Left ventricle myocardium inferior (tissue), 1 donor: ENCODE data around the gene TBC1D2. TPM values are rescaled to one million over a fixed set of nuclear protein-coding genes. Genes with fewer than 3 reads are reported as not detected.

Source experiments
- DNase-seq: peaks from one replicate; pipeline ENCODE4 v3.0.0-alpha.2; 2020
- H3K27ac ChIP-seq: fragments of 200-600 bp; replicated peaks from 2 replicates; pipeline ENCODE4 v1.8.0; 2021
- H3K27me3 ChIP-seq: fragments of 200-600 bp; 2 replicates; pipeline ENCODE4 v1.8.0; 2021; ENCODE audit warnings: low read depth
- H3K36me3 ChIP-seq: fragments of 200-600 bp; 2 replicates; pipeline ENCODE4 v1.8.0; 2021
- H3K4me1 ChIP-seq: fragments of 200-600 bp; 2 replicates; pipeline ENCODE4 v1.8.0; 2021
- H3K4me3 ChIP-seq: fragments of 200-600 bp; 2 replicates; pipeline ENCODE4 v1.8.0; 2021; ENCODE audit warnings: mild to moderate bottlenecking, moderate library complexity
- H3K9me3 ChIP-seq: fragments of 200-600 bp; replicated peaks from 2 replicates; pipeline ENCODE4 v1.8.0; 2021
- intact Hi-C: fragments of 100-400 bp; cut with micrococcal nuclease; formaldehyde crosslinking; loops from one replicate; pipeline ENCODE4 v1.11.0; 2022
- total RNA-seq: library from RNA; stranded (reverse); fragmentation: NEBNext Ultra II Directional; extraction: Animal tissue kit (Norgen Biotek cat#: 25700); gene quantifications from one replicate; pipeline ENCODE4 v1.2.1, GENCODE V29; 2021
- TF ChIP-seq, protein P1 (sequence below): fragments of 200-600 bp; IDR thresholded peaks from 2 replicates; pipeline ENCODE4 v1.8.0; 2021; ENCODE audit warnings: antibody characterized with exemption, mild to moderate bottlenecking, borderline replicate concordance
- donor health status: DM: no; HTN: yes; CAD: no; lungs with severe emphysema.

The TBC1D2 gene
- total RNA-seq, 1 donor from 2014 or later = 1.7 TPM

DNA sequence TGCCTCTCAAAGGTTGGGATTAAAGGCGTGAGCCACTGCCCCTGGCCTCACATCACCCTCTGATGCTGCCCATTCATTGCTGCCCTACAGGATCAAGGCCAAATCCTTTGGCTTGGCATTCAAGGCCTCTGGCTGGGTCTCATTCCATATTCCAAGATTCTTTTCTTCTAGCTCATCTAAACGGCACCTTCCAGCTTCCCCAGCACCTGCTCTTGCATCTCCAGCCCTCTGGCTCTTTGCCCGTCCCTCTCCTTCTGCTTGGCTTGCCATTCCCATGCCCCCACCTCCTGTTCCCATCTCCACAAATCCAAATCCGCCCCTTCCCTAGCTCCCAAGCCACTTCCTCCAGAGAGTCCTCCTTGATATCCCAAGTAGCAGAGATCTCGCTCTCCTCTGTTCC is 96.1 kb downstream of the TBC1D2 start:
- Histone ChIP-seq H3K27me3 (peaks cover 8% of the 10 kb centered on the region), H3K36me3 (no peaks in the 10 kb centered on the region), H3K27ac (no peak overlapping the region), H3K4me1 (no peaks in the 10 kb centered on the region), H3K9me3 (no peaks in the 10 kb centered on the region), H3K4me3 (no peak overlapping the region)
- TF ChIP-seq, protein P1, sequence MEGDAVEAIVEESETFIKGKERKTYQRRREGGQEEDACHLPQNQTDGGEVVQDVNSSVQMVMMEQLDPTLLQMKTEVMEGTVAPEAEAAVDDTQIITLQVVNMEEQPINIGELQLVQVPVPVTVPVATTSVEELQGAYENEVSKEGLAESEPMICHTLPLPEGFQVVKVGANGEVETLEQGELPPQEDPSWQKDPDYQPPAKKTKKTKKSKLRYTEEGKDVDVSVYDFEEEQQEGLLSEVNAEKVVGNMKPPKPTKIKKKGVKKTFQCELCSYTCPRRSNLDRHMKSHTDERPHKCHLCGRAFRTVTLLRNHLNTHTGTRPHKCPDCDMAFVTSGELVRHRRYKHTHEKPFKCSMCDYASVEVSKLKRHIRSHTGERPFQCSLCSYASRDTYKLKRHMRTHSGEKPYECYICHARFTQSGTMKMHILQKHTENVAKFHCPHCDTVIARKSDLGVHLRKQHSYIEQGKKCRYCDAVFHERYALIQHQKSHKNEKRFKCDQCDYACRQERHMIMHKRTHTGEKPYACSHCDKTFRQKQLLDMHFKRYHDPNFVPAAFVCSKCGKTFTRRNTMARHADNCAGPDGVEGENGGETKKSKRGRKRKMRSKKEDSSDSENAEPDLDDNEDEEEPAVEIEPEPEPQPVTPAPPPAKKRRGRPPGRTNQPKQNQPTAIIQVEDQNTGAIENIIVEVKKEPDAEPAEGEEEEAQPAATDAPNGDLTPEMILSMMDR = no peak
- no peak for DNase-seq
- intact Hi-C loops = no loop called here

DNA sequence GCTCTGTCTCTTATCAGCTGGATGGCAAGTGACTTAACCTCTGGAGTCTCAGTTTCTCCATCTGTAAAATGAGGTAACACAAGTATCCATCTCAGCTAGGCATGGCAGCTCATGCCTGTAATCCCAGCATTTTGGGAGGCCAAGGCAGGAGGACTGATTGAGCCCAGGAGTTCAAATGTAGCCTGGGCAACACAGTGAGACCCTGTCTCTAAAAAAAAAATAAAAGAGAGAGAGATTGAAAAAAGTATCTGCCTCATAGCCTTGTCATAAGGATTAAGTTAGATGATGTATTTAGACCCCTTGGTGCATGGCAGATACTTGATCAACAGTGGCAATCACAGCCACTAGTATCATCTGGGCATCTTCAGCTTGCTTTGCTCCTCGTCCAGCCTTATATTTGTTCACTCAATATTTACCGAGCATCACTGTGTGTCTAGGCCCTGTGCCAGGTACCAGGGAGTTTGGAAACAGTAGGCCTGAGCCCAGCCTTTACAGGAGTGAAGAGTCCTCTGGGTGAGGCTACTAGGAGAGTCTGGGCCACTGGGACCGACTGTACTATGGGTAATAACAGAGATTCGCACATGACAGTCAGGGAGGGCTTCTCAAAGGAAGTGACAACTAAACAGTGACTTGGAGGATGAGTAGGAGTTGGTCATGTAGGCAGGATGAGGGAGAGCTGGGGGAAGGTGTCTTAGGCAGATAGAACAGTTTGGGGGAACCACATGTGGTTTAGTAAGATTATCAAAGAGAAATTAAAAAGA is 97.2 kb downstream of the TBC1D2 start:
- no peak for DNase-seq
- intact Hi-C loops = no loop called here
- TF ChIP-seq, protein P1 = no peak
- no peaks in the 10 kb centered on the region for H3K36me3 ChIP-seq
- H3K27ac ChIP-seq = no peak overlapping the region
- H3K9me3 ChIP-seq = no peaks in the 10 kb centered on the region
- H3K4me1 ChIP-seq = no peaks in the 10 kb centered on the region
- H3K27me3 ChIP-seq = peaks cover 8% of the 10 kb centered on the region
- no peak overlapping the region for H3K4me3 ChIP-seq

DNA sequence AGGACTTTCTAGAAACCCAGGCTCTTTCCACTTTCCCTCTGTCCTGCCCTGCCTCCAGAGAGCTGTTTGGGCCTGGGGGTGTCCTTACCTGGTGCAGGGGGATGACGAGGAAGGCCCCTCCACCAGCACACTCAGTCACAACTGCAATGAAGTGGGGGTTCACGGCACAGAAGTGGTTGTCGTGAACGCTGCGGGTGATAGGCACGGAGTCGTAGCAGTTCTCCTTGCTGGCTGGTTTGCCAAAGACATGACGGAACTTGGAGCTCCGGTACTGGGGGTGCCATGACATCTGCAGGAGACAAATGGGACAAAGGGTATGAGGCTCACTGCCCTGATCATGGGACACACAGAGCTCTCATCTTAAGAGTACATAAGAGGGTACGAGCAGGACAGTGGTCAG is 98.1 kb downstream of the TBC1D2 start:
- TF ChIP-seq, protein P1 = no peak
- Histone ChIP-seq H3K27me3 (peaks cover 8% of the 10 kb centered on the region), H3K27ac (no peak overlapping the region), H3K4me1 (no peaks in the 10 kb centered on the region), H3K9me3 (peaks cover under 1% of the 10 kb centered on the region), H3K4me3 (no peak overlapping the region), H3K36me3 (no peaks in the 10 kb centered on the region)
- no peak for DNase-seq
- intact Hi-C loops = no loop called here

DNA sequence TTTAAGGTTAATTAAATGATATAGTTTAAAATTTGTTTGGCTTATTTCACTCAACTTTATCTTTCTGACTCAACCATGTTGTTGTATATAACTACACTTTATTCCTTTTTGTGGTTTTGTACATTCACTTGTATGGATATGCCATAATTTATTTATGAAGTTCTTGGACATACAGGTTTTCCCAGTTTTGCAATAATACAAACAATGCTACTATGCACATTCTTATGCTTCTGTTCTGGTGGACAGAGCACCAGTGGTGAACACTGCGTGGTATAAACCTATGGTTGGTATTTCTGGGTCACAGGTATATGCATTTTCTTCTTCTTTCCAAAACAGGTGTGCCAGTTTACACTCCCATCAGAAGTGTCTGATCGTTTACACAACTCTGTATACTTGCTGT is 100.8 kb downstream of the TBC1D2 start:
- Histone ChIP-seq H3K4me1 (no peaks in the 10 kb centered on the region), H3K4me3 (no peak overlapping the region), H3K36me3 (no peaks in the 10 kb centered on the region), H3K27ac (no peak overlapping the region), H3K9me3 (peaks cover 10% of the 10 kb centered on the region), H3K27me3 (peaks cover 2% of the 10 kb centered on the region)
- intact Hi-C loops = no loop called here
- no peak for DNase-seq
- TF ChIP-seq, protein P1 = no peak

DNA sequence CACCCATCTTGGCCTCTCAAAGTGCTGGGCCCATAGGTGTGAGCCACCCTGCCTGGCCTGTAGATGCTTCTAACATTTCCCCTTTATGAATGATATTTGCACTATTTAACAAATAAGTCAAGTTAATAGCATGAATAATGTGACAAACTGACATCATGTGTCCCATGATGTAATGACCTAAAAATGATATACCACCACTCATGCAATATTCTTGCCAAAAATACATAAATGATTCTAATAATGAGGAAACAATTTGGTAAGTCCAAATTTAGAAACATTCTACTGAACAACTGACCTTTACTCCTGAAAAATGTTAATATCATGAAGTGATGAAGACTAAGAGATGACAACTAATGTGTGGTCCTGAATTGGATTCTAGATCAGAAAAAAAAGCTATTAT is 102.9 kb downstream of the TBC1D2 start:
- H3K4me3 ChIP-seq = no peak overlapping the region
- intact Hi-C loops = no loop called here

More for the DNA sequence above, 102.9 kb downstream of the TBC1D2 start:
- Histone ChIP-seq H3K36me3 (no peaks in the 10 kb centered on the region), H3K4me1 (no peaks in the 10 kb centered on the region), H3K27ac (no peak overlapping the region), H3K9me3 (peaks cover 10% of the 10 kb centered on the region), H3K27me3 (no peaks in the 10 kb centered on the region)
- TF ChIP-seq, protein P1 = no peak
- no peak for DNase-seq
